Measurements from ENCODE around the gene OLFML1. TPM values are rescaled to one million over a fixed set of nuclear protein-coding genes. Genes with fewer than 3 reads are reported as not detected.

The OLFML1 gene
- polyA plus RNA-seq, 2 of the 4 experiments (the other 2 are of a cell fraction) = not detected

DNA sequence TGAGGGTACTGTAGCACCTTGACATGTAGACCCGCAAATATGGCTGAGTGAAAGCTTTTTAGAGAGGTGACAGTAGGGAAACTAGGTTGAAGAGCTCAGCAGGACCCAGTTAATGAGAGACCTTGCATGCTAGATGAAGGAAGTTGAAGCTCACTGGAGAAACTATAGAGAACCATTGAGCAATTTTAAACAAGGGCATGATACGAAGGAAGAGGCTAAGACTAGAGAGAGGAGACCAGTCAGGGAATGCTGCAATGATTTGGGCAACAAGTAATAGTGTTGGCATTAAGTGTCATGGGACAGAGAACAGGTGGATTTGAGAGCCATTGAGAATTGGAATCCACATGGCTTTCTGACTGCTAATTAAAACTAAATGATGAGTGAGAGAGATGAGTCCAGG lies 4.1 kb downstream of the OLFML1 start:
- H3K4me3 ChIP-seq = no peak overlapping the region
- FAIRE-seq = no peak
- no peak overlapping the region for H3K27ac ChIP-seq
- TF ChIP-seq POLR2AphosphoS2 (conservative IDR thresholded peaks at IDR 0.05; ENCODE audit: low read length) = no peak
- TF ChIP-seq, protein P1, sequence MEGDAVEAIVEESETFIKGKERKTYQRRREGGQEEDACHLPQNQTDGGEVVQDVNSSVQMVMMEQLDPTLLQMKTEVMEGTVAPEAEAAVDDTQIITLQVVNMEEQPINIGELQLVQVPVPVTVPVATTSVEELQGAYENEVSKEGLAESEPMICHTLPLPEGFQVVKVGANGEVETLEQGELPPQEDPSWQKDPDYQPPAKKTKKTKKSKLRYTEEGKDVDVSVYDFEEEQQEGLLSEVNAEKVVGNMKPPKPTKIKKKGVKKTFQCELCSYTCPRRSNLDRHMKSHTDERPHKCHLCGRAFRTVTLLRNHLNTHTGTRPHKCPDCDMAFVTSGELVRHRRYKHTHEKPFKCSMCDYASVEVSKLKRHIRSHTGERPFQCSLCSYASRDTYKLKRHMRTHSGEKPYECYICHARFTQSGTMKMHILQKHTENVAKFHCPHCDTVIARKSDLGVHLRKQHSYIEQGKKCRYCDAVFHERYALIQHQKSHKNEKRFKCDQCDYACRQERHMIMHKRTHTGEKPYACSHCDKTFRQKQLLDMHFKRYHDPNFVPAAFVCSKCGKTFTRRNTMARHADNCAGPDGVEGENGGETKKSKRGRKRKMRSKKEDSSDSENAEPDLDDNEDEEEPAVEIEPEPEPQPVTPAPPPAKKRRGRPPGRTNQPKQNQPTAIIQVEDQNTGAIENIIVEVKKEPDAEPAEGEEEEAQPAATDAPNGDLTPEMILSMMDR (IDR thresholded peaks at IDR 0.05) = no peak
- POLR2A ChIA-PET = no interaction called here
- no peak for ATAC-seq
- H3K9me3 ChIP-seq = no peaks in the 10 kb centered on the region
- CTCF ChIA-PET = interaction anchor here (1.5 to 1.7 kb wide), 2 partner anchors 23 to 136 kb away, joined by 3 to 6 read pairs; partner anchors contain the start of gene PPFIBP2
- no peak overlapping the region for H3K4me2 ChIP-seq
- H3K4me1 ChIP-seq = peaks cover 6% of the 10 kb centered on the region; the same call in 1 of the 3 replicates
- 5% methylated on average over 2 of the region's 2 CpGs for WGBS (ENCODE audit: missing lambda C conversion rate)
- DNase-seq (ENCODE audit: low read depth in 1 of 2, low spot score in 1 of 2) = no peak

DNA sequence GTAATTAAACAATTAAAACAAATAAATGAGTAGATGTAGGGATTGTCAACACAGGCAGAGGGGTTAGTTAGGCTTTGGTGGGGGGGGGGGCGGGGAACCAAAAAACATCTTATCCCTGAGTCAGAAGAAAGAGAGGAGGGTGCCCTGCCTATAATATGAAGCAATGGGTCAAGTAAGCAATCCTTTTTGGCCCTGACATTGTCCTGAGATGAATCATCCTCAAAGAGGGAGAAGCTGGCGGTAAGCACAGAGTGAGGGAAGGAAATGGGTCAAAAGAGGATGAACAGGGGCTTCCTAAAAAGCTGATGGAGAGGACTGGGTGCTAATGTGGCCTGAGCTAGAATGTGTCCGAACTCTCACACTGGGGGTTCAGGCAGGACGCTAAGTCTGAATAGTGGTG lies 4.7 kb downstream of the OLFML1 start:
- no peak for FAIRE-seq
- no peaks in the 10 kb centered on the region for H3K9me3 ChIP-seq
- POLR2A ChIA-PET = no interaction called here
- 39% methylated on average over 4 of the region's 4 CpGs for WGBS (ENCODE audit: missing lambda C conversion rate)
- TF ChIP-seq RFX5 (IDR thresholded peaks at IDR 0.05) (no peak), MAFK (IDR thresholded peaks at IDR 0.05; ENCODE audit: partially characterized antibody) (no peak), KDM5A (IDR thresholded peaks at IDR 0.05) (no peak), FOSB (CRISPR knock-in tag; IDR thresholded peaks at IDR 0.05) (no peak), NFE2L2 (conservative IDR thresholded peaks at IDR 0.05; ENCODE audit: low read length) (no peak), CBX8 (IDR thresholded peaks at IDR 0.05) (no peak), POLR2AphosphoS2 (conservative IDR thresholded peaks at IDR 0.05; ENCODE audit: low read length) (no peak), JUN (IDR thresholded peaks at IDR 0.05) (no peak), FOSL2 (IDR thresholded peaks at IDR 0.05) (no peak), FOSL2 (CRISPR knock-in tag; IDR thresholded peaks at IDR 0.05) (no peak), EP300 (IDR thresholded peaks at IDR 0.05) (no peak)
- TF ChIP-seq, protein P2, sequence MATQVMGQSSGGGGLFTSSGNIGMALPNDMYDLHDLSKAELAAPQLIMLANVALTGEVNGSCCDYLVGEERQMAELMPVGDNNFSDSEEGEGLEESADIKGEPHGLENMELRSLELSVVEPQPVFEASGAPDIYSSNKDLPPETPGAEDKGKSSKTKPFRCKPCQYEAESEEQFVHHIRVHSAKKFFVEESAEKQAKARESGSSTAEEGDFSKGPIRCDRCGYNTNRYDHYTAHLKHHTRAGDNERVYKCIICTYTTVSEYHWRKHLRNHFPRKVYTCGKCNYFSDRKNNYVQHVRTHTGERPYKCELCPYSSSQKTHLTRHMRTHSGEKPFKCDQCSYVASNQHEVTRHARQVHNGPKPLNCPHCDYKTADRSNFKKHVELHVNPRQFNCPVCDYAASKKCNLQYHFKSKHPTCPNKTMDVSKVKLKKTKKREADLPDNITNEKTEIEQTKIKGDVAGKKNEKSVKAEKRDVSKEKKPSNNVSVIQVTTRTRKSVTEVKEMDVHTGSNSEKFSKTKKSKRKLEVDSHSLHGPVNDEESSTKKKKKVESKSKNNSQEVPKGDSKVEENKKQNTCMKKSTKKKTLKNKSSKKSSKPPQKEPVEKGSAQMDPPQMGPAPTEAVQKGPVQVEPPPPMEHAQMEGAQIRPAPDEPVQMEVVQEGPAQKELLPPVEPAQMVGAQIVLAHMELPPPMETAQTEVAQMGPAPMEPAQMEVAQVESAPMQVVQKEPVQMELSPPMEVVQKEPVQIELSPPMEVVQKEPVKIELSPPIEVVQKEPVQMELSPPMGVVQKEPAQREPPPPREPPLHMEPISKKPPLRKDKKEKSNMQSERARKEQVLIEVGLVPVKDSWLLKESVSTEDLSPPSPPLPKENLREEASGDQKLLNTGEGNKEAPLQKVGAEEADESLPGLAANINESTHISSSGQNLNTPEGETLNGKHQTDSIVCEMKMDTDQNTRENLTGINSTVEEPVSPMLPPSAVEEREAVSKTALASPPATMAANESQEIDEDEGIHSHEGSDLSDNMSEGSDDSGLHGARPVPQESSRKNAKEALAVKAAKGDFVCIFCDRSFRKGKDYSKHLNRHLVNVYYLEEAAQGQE (IDR thresholded peaks at IDR 0.05) = no peak
- TF ChIP-seq, protein P3, sequence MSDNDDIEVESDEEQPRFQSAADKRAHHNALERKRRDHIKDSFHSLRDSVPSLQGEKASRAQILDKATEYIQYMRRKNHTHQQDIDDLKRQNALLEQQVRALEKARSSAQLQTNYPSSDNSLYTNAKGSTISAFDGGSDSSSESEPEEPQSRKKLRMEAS (IDR thresholded peaks at IDR 0.05) = no peak
- TF ChIP-seq, protein P4, sequence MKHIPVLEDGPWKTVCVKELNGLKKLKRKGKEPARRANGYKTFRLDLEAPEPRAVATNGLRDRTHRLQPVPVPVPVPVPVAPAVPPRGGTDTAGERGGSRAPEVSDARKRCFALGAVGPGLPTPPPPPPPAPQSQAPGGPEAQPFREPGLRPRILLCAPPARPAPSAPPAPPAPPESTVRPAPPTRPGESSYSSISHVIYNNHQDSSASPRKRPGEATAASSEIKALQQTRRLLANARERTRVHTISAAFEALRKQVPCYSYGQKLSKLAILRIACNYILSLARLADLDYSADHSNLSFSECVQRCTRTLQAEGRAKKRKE (CRISPR knock-in tag; IDR thresholded peaks at IDR 0.05; ENCODE audit: low read depth) = no peak
- TF ChIP-seq, protein P5, sequence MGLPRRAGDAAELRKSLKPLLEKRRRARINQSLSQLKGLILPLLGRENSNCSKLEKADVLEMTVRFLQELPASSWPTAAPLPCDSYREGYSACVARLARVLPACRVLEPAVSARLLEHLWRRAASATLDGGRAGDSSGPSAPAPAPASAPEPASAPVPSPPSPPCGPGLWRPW (IDR thresholded peaks at IDR 0.05) = no peak
- no peak overlapping the region for H3K4me2 ChIP-seq
- no peak overlapping the region for H3K27ac ChIP-seq
- no peak for DNase-seq (ENCODE audit: low read depth in 1 of 2, low spot score in 1 of 2)
- CTCF ChIA-PET = interaction anchor here (0.6 to 1.7 kb wide), 3 partner anchors 23 to 606 kb away, joined by 3 to 6 read pairs (median 3); partner anchors contain the start of gene PPFIBP2
- no peak overlapping the region for H3K4me3 ChIP-seq
- H3K4me1 ChIP-seq = peaks cover 6% of the 10 kb centered on the region; the same call in 1 of the 3 replicates
- peak in 1 of 2 experiments; percentile 32; a peak in 1 of 6 replicates for ATAC-seq

DNA sequence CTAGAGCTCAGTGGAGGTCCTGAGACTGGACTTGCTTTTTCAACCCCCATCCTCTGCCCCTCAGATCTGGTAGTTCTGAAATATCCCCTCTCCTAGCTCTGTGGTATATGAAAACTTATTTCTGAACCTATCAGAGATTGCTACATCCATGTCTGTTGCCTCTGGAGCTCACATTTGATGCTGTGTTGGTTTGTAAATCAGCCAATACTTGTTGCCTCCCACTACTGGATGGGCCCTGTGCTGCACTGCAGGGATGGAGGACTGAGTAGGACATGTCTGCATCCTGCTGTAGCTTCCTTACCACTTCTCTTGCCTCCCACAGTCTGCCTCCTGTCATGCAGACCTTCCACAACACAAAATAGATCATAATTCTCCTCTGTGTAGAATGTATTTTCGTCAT lies 5.2 kb downstream of the OLFML1 start:
- no peak for FAIRE-seq
- ChIA-PET POLR2A (no interaction called here), CTCF (interaction anchor here (1.5 to 1.7 kb wide), 2 partner anchors 22 to 138 kb away, joined by 3 to 6 read pairs; partner anchors contain the start of gene PPFIBP2)
- no peak overlapping the region for H3K27ac ChIP-seq
- no peak overlapping the region for H3K4me3 ChIP-seq
- H3K4me2 ChIP-seq = no peak overlapping the region
- ATAC-seq = peak in 1 of 2 experiments; percentile 20; a peak in 1 of 6 replicates
- WGBS (ENCODE audit: missing lambda C conversion rate) = 11% methylated on average over 1 of the region's 1 CpG
- no peak for DNase-seq (ENCODE audit: low read depth in 1 of 2, low spot score in 1 of 2)
- peaks cover 6% of the 10 kb centered on the region; the same call in 1 of the 3 replicates for H3K4me1 ChIP-seq
- TF ChIP-seq RARB (CRISPR knock-in tag; IDR thresholded peaks at IDR 0.05) (no peak), CBX2 (IDR thresholded peaks at IDR 0.05; ENCODE audit: borderline replicate concordance, low read depth) (no peak)
- H3K9me3 ChIP-seq = no peaks in the 10 kb centered on the region
